ENCODE data around the gene GALNT4.

The GALNT4 gene

DNA sequence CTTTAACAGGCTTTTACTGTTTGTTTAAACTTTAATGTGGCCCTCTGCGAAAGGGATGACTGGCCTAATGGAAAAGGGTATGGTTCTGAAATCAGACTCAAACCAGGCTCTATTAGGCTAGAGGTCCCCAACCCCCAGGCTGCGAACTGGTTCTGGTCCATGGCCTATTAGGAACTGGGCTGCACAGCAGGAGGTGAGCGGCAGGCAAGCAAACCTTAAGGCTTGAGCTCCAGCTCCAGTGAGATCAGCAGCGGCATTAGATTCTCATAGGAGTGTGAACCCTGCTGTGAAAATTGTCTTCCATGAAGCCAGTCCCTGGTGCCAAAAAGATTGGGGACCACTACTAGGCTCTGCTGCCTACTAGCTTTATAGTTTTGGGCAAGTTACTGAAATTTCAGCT is 11.1 kb downstream of the GALNT4 start:
- TF ChIP-seq, protein P1, sequence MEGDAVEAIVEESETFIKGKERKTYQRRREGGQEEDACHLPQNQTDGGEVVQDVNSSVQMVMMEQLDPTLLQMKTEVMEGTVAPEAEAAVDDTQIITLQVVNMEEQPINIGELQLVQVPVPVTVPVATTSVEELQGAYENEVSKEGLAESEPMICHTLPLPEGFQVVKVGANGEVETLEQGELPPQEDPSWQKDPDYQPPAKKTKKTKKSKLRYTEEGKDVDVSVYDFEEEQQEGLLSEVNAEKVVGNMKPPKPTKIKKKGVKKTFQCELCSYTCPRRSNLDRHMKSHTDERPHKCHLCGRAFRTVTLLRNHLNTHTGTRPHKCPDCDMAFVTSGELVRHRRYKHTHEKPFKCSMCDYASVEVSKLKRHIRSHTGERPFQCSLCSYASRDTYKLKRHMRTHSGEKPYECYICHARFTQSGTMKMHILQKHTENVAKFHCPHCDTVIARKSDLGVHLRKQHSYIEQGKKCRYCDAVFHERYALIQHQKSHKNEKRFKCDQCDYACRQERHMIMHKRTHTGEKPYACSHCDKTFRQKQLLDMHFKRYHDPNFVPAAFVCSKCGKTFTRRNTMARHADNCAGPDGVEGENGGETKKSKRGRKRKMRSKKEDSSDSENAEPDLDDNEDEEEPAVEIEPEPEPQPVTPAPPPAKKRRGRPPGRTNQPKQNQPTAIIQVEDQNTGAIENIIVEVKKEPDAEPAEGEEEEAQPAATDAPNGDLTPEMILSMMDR (IDR thresholded peaks at IDR 0.05), result no peak
- H3K27me3 ChIP-seq, result no peaks in the 10 kb centered on the region

GRCh38 chr12:89507015-89507824 is 17.4 kb downstream of the GALNT4 start:
- no peaks in the 10 kb centered on the region for H3K36me3 ChIP-seq
- H3K9me3 ChIP-seq, result no peaks in the 10 kb centered on the region
- H3K4me3 ChIP-seq (ENCODE audit: low read depth in 1 of 2, low read length in 1 of 2), result no peak overlapping the region
- H3K4me1 ChIP-seq (ENCODE audit: control insufficient read depth in 1 of 2, insufficient read depth in 1 of 2, low read depth in 1 of 2, low read length in 1 of 2), result no peaks in the 10 kb centered on the region
- H3K27ac ChIP-seq, result no peak overlapping the region
- no peaks in the 10 kb centered on the region for H3K27me3 ChIP-seq
- TF ChIP-seq, protein P1 (IDR thresholded peaks at IDR 0.05), result no peak

More for the DNA sequence above, 11.1 kb downstream of the GALNT4 start:
- Histone ChIP-seq H3K36me3 (no peaks in the 10 kb centered on the region), H3K4me1 (ENCODE audit: control insufficient read depth in 1 of 2, insufficient read depth in 1 of 2, low read depth in 1 of 2, low read length in 1 of 2) (peaks cover 0 to 9% of the 10 kb centered on the region in 2 experiments), H3K27ac (peak overlapping the region; percentile 1), H3K9me3 (no peaks in the 10 kb centered on the region), H3K4me3 (ENCODE audit: low read depth in 1 of 2, low read length in 1 of 2) (no peak overlapping the region)

DNA sequence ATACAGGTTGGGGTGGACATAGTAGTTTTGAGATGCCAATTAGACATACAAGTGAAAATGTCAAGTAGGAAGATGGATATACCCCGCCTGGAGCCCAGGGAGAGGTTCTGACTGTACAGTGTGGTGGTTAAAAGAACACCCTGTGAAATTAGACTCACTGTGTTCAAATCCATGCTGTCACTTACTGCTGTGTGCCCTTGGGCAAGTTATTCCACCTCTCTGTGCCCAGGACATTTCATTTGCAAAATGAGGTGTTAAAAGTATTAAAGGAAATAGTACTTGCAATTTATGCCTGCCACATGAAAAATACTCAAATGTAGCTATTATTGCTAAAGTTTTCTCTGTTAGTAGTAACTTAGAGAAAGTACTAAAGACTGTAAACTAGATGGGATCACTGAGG is 18.5 kb downstream of the GALNT4 start:
- Histone ChIP-seq H3K27ac (no peak overlapping the region), H3K4me1 (ENCODE audit: control insufficient read depth in 1 of 2, insufficient read depth in 1 of 2, low read depth in 1 of 2, low read length in 1 of 2) (no peaks in the 10 kb centered on the region), H3K27me3 (no peaks in the 10 kb centered on the region), H3K9me3 (no peaks in the 10 kb centered on the region), H3K36me3 (no peaks in the 10 kb centered on the region), H3K4me3 (ENCODE audit: low read depth in 1 of 2, low read length in 1 of 2) (no peak overlapping the region)
- TF ChIP-seq, protein P1 (IDR thresholded peaks at IDR 0.05), result no peak

GRCh38 chr12:89504560-89505346 is 19.8 kb downstream of the GALNT4 start:
- Histone ChIP-seq H3K9me3 (no peaks in the 10 kb centered on the region), H3K36me3 (no peaks in the 10 kb centered on the region), H3K27me3 (no peaks in the 10 kb centered on the region), H3K27ac (no peak overlapping the region), H3K4me3 (ENCODE audit: low read depth in 1 of 2, low read length in 1 of 2) (no peak overlapping the region), H3K4me1 (ENCODE audit: control insufficient read depth in 1 of 2, insufficient read depth in 1 of 2, low read depth in 1 of 2, low read length in 1 of 2) (no peaks in the 10 kb centered on the region)
- TF ChIP-seq, protein P1 (IDR thresholded peaks at IDR 0.05), result no peak

DNA sequence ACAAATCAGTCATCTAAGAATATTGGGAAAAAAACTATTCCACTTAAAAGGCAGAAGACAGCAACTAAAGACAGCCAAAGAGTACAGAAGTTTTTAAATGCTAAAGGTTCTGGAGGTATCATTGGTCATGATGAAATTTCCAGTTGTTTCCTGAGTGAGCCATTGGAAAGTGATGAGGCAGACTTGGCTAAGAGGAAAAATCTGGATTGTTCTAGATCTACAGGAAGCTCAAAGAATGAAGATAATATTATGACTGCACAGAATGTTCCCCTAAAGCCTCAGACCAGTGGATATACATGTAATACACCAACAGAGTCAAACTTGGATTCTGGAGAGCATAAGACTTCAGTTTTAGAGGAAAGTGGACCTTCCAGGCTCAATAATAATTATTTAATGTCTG is 22.8 kb downstream of the GALNT4 start:
- H3K9me3 ChIP-seq, result no peaks in the 10 kb centered on the region
- H3K4me1 ChIP-seq (ENCODE audit: control insufficient read depth in 1 of 2, insufficient read depth in 1 of 2, low read depth in 1 of 2, low read length in 1 of 2), result no peaks in the 10 kb centered on the region
- peaks cover 6% of the 10 kb centered on the region for H3K36me3 ChIP-seq
- H3K27me3 ChIP-seq, result no peaks in the 10 kb centered on the region
- H3K4me3 ChIP-seq (ENCODE audit: low read depth in 1 of 2, low read length in 1 of 2), result no peak overlapping the region
- TF ChIP-seq, protein P1 (IDR thresholded peaks at IDR 0.05), result no peak
- no peak overlapping the region for H3K27ac ChIP-seq

All from neutrophil (primary cell).